Measurements from ENCODE around the gene CUL7. TPM values are rescaled to one million over a fixed set of nuclear protein-coding genes. Genes with fewer than 3 reads are reported as not detected.

Gene CUL7
- polyA plus RNA-seq, 2 donors, result 5.1 to 5.5 TPM

GRCh38 chr6:43021270-43022047 lies 32.2 kb downstream of the CUL7 start, which contains the start of gene RRP36:
TSS of gene RRP36 (plus strand) at chr6:43021623. CDS start at chr6:43021655, 32 bp downstream.
- peak within 1 kb of the TSS; percentile 92 to 94 for H3K4me3 ChIP-seq (ENCODE audit: low read depth in 1 of 2, low read length in 2 of 2)
- peaks cover 4 to 8% of the 10 kb centered on the region in 2 donors for H3K4me1 ChIP-seq (ENCODE audit: control insufficient read depth in 2 of 2, insufficient read depth in 2 of 2, low read length in 1 of 2)

GRCh38 chr6:43020847-43021246 lies 32.8 kb downstream of the CUL7 start:
- WGBS, 2 donors, result 45 to 47% methylated on average over 5 of the region's 5 CpGs
- Histone ChIP-seq H3K4me1 (ENCODE audit: control insufficient read depth in 2 of 2, insufficient read depth in 2 of 2, low read length in 1 of 2) (peaks cover 4 to 12% of the 10 kb centered on the region in 2 donors), H3K36me3 (ENCODE audit: control insufficient read depth in 2 of 2, insufficient read depth in 2 of 2, low read length in 1 of 2) (peaks cover 7 to 27% of the 10 kb centered on the region in 2 donors), H3K27ac (ENCODE audit: low read depth in 2 of 2, low read length in 1 of 2) (peak overlapping the region; percentile 90 to 94), H3K27me3 (ENCODE audit: control insufficient read depth in 1 of 2, insufficient read depth in 2 of 2, low read length in 2 of 2) (no peaks in the 10 kb centered on the region), H3K9me3 (ENCODE audit: control insufficient read depth in 2 of 2, insufficient read depth in 1 of 2, low read depth in 1 of 2, low read length in 1 of 2) (no peaks in the 10 kb centered on the region), H3K4me3 (ENCODE audit: low read depth in 1 of 2, low read length in 2 of 2) (peak overlapping the region; percentile 92 to 94)

More at GRCh38 chr6:43021270-43022047, 32.2 kb downstream of the CUL7 start, which contains the start of gene RRP36:
- WGBS, 2 donors, result 1% methylated on average over 34 to 56 of the region's 56 CpGs
- no peaks in the 10 kb centered on the region for H3K27me3 ChIP-seq (ENCODE audit: control insufficient read depth in 1 of 2, insufficient read depth in 2 of 2, low read length in 2 of 2)
- peaks cover 7 to 32% of the 10 kb centered on the region in 2 donors for H3K36me3 ChIP-seq (ENCODE audit: control insufficient read depth in 2 of 2, insufficient read depth in 2 of 2, low read length in 1 of 2)
- no peaks in the 10 kb centered on the region for H3K9me3 ChIP-seq (ENCODE audit: control insufficient read depth in 2 of 2, insufficient read depth in 1 of 2, low read depth in 1 of 2, low read length in 1 of 2)
- H3K27ac ChIP-seq (ENCODE audit: low read depth in 2 of 2, low read length in 1 of 2), result peak within 1 kb of the TSS; percentile 90 to 94

- peaks cover 4 to 12% of the 10 kb centered on the region in 2 donors for H3K4me1 ChIP-seq (ENCODE audit: control insufficient read depth in 2 of 2, insufficient read depth in 2 of 2, low read length in 1 of 2)
- 89% methylated on average over 3 of the region's 3 CpGs for WGBS, 2 donors
- no peaks in the 10 kb centered on the region for H3K9me3 ChIP-seq (ENCODE audit: control insufficient read depth in 2 of 2, insufficient read depth in 1 of 2, low read depth in 1 of 2, low read length in 1 of 2)
- H3K27me3 ChIP-seq (ENCODE audit: control insufficient read depth in 1 of 2, insufficient read depth in 2 of 2, low read length in 2 of 2), result no peaks in the 10 kb centered on the region
- peak overlapping the region in 1 of 2 donors; percentile 90 for H3K27ac ChIP-seq (ENCODE audit: low read depth in 2 of 2, low read length in 1 of 2)
- peaks cover 7 to 27% of the 10 kb centered on the region in 2 donors for H3K36me3 ChIP-seq (ENCODE audit: control insufficient read depth in 2 of 2, insufficient read depth in 2 of 2, low read length in 1 of 2)
- H3K4me3 ChIP-seq (ENCODE audit: low read depth in 1 of 2, low read length in 2 of 2), result no peak overlapping the region
Measured at GRCh38 chr6:43020052-43020705, 33.5 kb downstream of the CUL7 start.

- Histone ChIP-seq H3K27ac (ENCODE audit: low read depth in 2 of 2, low read length in 1 of 2) (no peak overlapping the region), H3K4me1 (ENCODE audit: control insufficient read depth in 2 of 2, insufficient read depth in 2 of 2, low read length in 1 of 2) (peaks cover 4 to 12% of the 10 kb centered on the region in 2 donors), H3K4me3 (ENCODE audit: low read depth in 1 of 2, low read length in 2 of 2) (no peak overlapping the region), H3K36me3 (ENCODE audit: control insufficient read depth in 2 of 2, insufficient read depth in 2 of 2, low read length in 1 of 2) (peaks cover 4 to 21% of the 10 kb centered on the region in 2 donors), H3K9me3 (ENCODE audit: control insufficient read depth in 2 of 2, insufficient read depth in 1 of 2, low read depth in 1 of 2, low read length in 1 of 2) (no peaks in the 10 kb centered on the region), H3K27me3 (ENCODE audit: control insufficient read depth in 1 of 2, insufficient read depth in 2 of 2, low read length in 2 of 2) (no peaks in the 10 kb centered on the region)
- 81 to 91% methylated on average over 2 of the region's 2 CpGs for WGBS, 2 donors
Measured at GRCh38 chr6:43019152-43019551, 34.5 kb downstream of the CUL7 start.

GRCh38 chr6:43016943-43017334 lies 36.7 kb downstream of the CUL7 start:
- H3K4me1 ChIP-seq (ENCODE audit: control insufficient read depth in 2 of 2, insufficient read depth in 2 of 2, low read length in 1 of 2), result peaks cover 6 to 12% of the 10 kb centered on the region in 2 donors
- no peaks in the 10 kb centered on the region for H3K27me3 ChIP-seq (ENCODE audit: control insufficient read depth in 1 of 2, insufficient read depth in 2 of 2, low read length in 2 of 2)
- H3K9me3 ChIP-seq (ENCODE audit: control insufficient read depth in 2 of 2, insufficient read depth in 1 of 2, low read depth in 1 of 2, low read length in 1 of 2), result no peaks in the 10 kb centered on the region
- no peak overlapping the region for H3K4me3 ChIP-seq (ENCODE audit: low read depth in 1 of 2, low read length in 2 of 2)
- H3K36me3 ChIP-seq (ENCODE audit: control insufficient read depth in 2 of 2, insufficient read depth in 2 of 2, low read length in 1 of 2), result peaks cover 4 to 21% of the 10 kb centered on the region in 2 donors
- WGBS, 2 donors, result 89 to 91% methylated on average over 12 of the region's 12 CpGs
- H3K27ac ChIP-seq (ENCODE audit: low read depth in 2 of 2, low read length in 1 of 2), result no peak overlapping the region

GRCh38 chr6:43016176-43016942 lies 37.3 kb downstream of the CUL7 start:
- Histone ChIP-seq H3K27me3 (ENCODE audit: control insufficient read depth in 1 of 2, insufficient read depth in 2 of 2, low read length in 2 of 2) (no peaks in the 10 kb centered on the region), H3K9me3 (ENCODE audit: control insufficient read depth in 2 of 2, insufficient read depth in 1 of 2, low read depth in 1 of 2, low read length in 1 of 2) (no peaks in the 10 kb centered on the region), H3K4me3 (ENCODE audit: low read depth in 1 of 2, low read length in 2 of 2) (no peak overlapping the region), H3K4me1 (ENCODE audit: control insufficient read depth in 2 of 2, insufficient read depth in 2 of 2, low read length in 1 of 2) (peaks cover 6 to 12% of the 10 kb centered on the region in 2 donors), H3K36me3 (ENCODE audit: control insufficient read depth in 2 of 2, insufficient read depth in 2 of 2, low read length in 1 of 2) (peaks cover 4 to 27% of the 10 kb centered on the region in 2 donors), H3K27ac (ENCODE audit: low read depth in 2 of 2, low read length in 1 of 2) (no peak overlapping the region)
- 73 to 75% methylated on average over 7 of the region's 7 CpGs for WGBS, 2 donors

- peak overlapping the region; percentile 58 to 74 for H3K27ac ChIP-seq (ENCODE audit: low read depth in 2 of 2, low read length in 1 of 2)
- H3K4me3 ChIP-seq (ENCODE audit: low read depth in 1 of 2, low read length in 2 of 2), result peak overlapping the region; percentile 58 to 70
- H3K9me3 ChIP-seq (ENCODE audit: control insufficient read depth in 2 of 2, insufficient read depth in 1 of 2, low read depth in 1 of 2, low read length in 1 of 2), result no peaks in the 10 kb centered on the region
- peaks cover 11 to 42% of the 10 kb centered on the region in 2 donors for H3K36me3 ChIP-seq (ENCODE audit: control insufficient read depth in 2 of 2, insufficient read depth in 2 of 2, low read length in 1 of 2)
- H3K27me3 ChIP-seq (ENCODE audit: control insufficient read depth in 1 of 2, insufficient read depth in 2 of 2, low read length in 2 of 2), result no peaks in the 10 kb centered on the region
- 0 to 1% methylated on average over 7 of the region's 7 CpGs for WGBS, 2 donors
- peaks cover 2 to 10% of the 10 kb centered on the region in 2 donors for H3K4me1 ChIP-seq (ENCODE audit: control insufficient read depth in 2 of 2, insufficient read depth in 2 of 2, low read length in 1 of 2)
Measured at GRCh38 chr6:43014434-43014909, 39.2 kb downstream of the CUL7 start.

GRCh38 chr6:43013843-43014433 lies 39.7 kb downstream of the CUL7 start, which contains the start of the genes KLHDC3 and MEA1:
TSS of gene KLHDC3 (plus strand) at chr6:43014249. CDS start at chr6:43017193, 2,944 bp downstream.
TSS of gene MEA1 (minus strand) at chr6:43013946. CDS start at chr6:43013813, 133 bp downstream.
- Histone ChIP-seq H3K36me3 (ENCODE audit: control insufficient read depth in 2 of 2, insufficient read depth in 2 of 2, low read length in 1 of 2) (peaks cover 12 to 40% of the 10 kb centered on the region in 2 donors), H3K27me3 (ENCODE audit: control insufficient read depth in 1 of 2, insufficient read depth in 2 of 2, low read length in 2 of 2) (no peaks in the 10 kb centered on the region), H3K4me3 (ENCODE audit: low read depth in 1 of 2, low read length in 2 of 2) (peak within 1 kb of the TSS; percentile 60 to 70), H3K27ac (ENCODE audit: low read depth in 2 of 2, low read length in 1 of 2) (peak within 1 kb of the TSS; percentile 74 to 88), H3K9me3 (ENCODE audit: control insufficient read depth in 2 of 2, insufficient read depth in 1 of 2, low read depth in 1 of 2, low read length in 1 of 2) (no peaks in the 10 kb centered on the region), H3K4me1 (ENCODE audit: control insufficient read depth in 2 of 2, insufficient read depth in 2 of 2, low read length in 1 of 2) (peaks cover 2 to 10% of the 10 kb centered on the region in 2 donors)
- WGBS, 2 donors, result 0 to 1% methylated on average over 50 to 51 of the region's 51 CpGs

Data from esophagus (tissue), 2 donors.